Muscle of leg (tissue), 11 donors: Measurements from ENCODE around the gene WNT5B. TPM values are rescaled to one million over a fixed set of nuclear protein-coding genes. Genes with fewer than 3 reads are reported as not detected.

ENCODE experiments used
- DNase-seq: peaks from one replicate; pipeline ENCODE4 v3.0.0; 2013
- H3K27ac ChIP-seq: one replicate; pipeline ENCODE4 v1.5.1; 2013; ENCODE audit warnings: mild to moderate bottlenecking, low read length, control low read depth
- H3K27me3 ChIP-seq: one replicate; pipeline ENCODE4 v1.6.1; 2013; ENCODE audit warnings: low read length; ENCODE audit not compliant: control insufficient read depth, insufficient read depth
- H3K36me3 ChIP-seq: one replicate; pipeline ENCODE4 v1.6.1; 2013; ENCODE audit warnings: low read length; ENCODE audit not compliant: control insufficient read depth, insufficient read depth
- H3K4me1 ChIP-seq: one replicate; pipeline ENCODE4 v1.6.1; 2013; ENCODE audit warnings: low read length; ENCODE audit not compliant: control insufficient read depth, insufficient read depth
- H3K4me3 ChIP-seq: one replicate; pipeline ENCODE4 v1.5.1; 2013; ENCODE audit warnings: low read length, control low read depth
- H3K9me3 ChIP-seq: replicated peaks from 2 replicates; pipeline ENCODE4 v1.6.1; 2013; ENCODE audit warnings: low read depth, low read length; ENCODE audit not compliant: control insufficient read depth
- WGBS: methylation state at CpG from one replicate; pipeline ENCODE4 v1.1.5; 2013; ENCODE audit warnings: missing lambda C conversion rate; ENCODE audit not compliant: insufficient coverage; 5-methylcytosine and 5-hydroxymethylcytosine counted together
- polyA plus RNA-seq, 8 donors: library from polyadenylated mRNA; unstranded; fragments of 120-200 nt; gene quantifications; one replicate each; pipeline versions ENCODE4 v1.2.1 to v1.2.3, GENCODE V29; 2013; ENCODE audit warnings: inconsistent platforms in 1 of 8, low replicate concordance in 1 of 8; ENCODE audit not compliant: insufficient read length in 8 of 8, insufficient read depth in 1 of 8
- total RNA-seq: library from RNA; stranded (reverse); fragments of 120-200 nt; gene quantifications from one replicate; pipeline ENCODE4 v1.2.4, GENCODE V29; 2013

The WNT5B gene
- total and polyA plus RNA-seq, 9 donors = 22.2 to 38.8 (median 29.6) TPM

- WGBS = 100% methylated on average over 2 of the region's 3 CpGs
- Histone ChIP-seq H3K4me3 (no peak overlapping the region), H3K9me3 (no peaks in the 10 kb centered on the region), H3K27me3 (no peaks in the 10 kb centered on the region), H3K36me3 (peaks cover 10% of the 10 kb centered on the region), H3K27ac (no peak overlapping the region), H3K4me1 (peaks cover 27% of the 10 kb centered on the region)
- DNase-seq = no peak
These were observed 40.5 kb upstream of the WNT5B start for GRCh38 chr12:1588575-1588947.

DNA sequence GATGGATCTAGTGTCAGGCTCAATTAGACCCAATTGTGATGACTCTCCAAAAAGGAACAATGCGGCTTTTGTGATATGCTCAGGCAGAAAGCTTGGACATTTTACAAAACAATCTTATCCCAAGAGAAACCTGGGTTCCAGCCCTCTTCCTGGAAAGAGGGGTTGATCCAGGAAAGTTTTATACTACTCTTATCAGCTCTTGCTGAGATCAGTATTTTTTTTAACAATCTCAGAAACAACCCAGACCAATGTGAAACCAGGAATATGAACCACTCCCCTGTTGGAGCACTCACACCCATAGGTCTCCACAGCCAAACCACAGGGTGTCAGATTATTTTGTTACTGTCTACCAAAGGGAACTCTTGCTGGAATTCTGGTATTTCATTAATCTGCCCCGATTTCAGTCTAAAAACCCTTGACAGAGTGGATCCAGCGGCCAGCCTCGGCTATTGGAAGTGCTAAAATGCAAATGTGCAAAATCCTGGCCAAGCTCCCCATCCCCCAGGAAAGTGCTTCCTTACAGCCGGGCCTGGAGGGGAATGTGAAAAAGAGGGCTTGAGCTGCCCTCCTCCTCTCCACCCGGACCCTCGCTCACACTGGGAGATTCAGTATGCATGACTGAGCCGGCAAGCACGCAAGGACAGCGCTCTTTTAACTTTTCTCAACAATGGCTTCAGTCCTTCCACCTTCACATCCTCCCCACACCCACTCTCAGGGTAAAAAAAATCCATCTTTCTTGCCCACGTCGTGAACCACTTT is 38.6 kb upstream of the WNT5B start:
- Histone ChIP-seq H3K27ac (peak overlapping the region; percentile 71), H3K36me3 (peaks cover 8% of the 10 kb centered on the region), H3K4me1 (peaks cover 35% of the 10 kb centered on the region), H3K27me3 (no peaks in the 10 kb centered on the region), H3K9me3 (no peaks in the 10 kb centered on the region), H3K4me3 (peak overlapping the region; percentile 16)
- peak; percentile 69 for DNase-seq
- WGBS = 19% methylated on average over 10 of the region's 12 CpGs

- 40% methylated on average over 1 of the region's 3 CpGs for WGBS
- H3K27ac ChIP-seq = peak overlapping the region; percentile 71
These were observed 38.0 kb upstream of the WNT5B start for GRCh38 chr12:1591034-1591433.

GRCh38 chr12:1591543-1591942 is 37.5 kb upstream of the WNT5B start:
- Histone ChIP-seq H3K4me1 (peaks cover 36% of the 10 kb centered on the region), H3K27me3 (no peaks in the 10 kb centered on the region), H3K27ac (no peak overlapping the region), H3K9me3 (no peaks in the 10 kb centered on the region), H3K36me3 (peaks cover 6% of the 10 kb centered on the region), H3K4me3 (peak overlapping the region; percentile 9)
- no peak for DNase-seq
- no CpG with 5 or more reads among the region's 4 CpGs for WGBS

More at GRCh38 chr12:1591034-1591433, 38.0 kb upstream of the WNT5B start:
- Histone ChIP-seq H3K4me3 (no peak overlapping the region), H3K27me3 (no peaks in the 10 kb centered on the region), H3K4me1 (peaks cover 36% of the 10 kb centered on the region), H3K36me3 (peaks cover 8% of the 10 kb centered on the region), H3K9me3 (no peaks in the 10 kb centered on the region)
- DNase-seq = peak; percentile 65

DNA sequence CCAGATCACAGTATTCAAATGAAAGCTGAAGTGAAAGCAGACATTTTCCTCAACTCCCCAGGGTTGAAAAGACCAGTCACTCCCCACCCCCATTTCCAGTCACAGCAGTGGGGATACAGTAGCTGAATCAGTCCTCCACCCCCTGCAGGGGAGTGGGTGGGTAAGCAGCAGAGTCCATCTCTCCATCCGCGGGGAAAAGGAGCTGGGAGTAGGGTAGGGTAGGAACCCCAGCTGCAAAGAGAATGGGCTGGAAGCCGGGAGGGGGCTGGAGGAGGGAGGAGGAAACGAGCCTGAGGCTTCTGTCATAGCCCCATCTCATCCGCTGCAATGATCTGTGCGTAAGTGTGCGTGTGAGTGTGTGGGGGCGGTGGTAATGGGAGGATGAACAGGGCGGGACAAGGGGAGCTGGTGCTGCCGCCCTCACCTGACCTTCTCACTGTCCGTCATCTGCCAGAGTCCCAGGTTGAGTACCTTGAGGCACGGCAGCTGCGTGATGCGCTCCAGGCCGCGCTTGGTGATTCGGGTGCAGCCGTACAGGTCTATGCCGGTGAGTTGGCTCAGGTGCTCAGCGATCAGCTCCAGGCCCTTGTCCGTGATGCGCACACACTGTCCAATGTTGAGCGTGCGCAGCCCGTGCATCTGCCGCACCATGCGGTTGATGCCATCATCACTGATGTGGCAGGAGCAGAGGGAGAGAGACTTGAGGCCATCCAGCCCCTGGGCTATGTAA is 36.4 kb upstream of the WNT5B start:
- Histone ChIP-seq H3K4me3 (peak overlapping the region; percentile 71), H3K27me3 (no peaks in the 10 kb centered on the region), H3K27ac (peak overlapping the region; percentile 79), H3K36me3 (peaks cover 4% of the 10 kb centered on the region), H3K4me1 (peaks cover 36% of the 10 kb centered on the region), H3K9me3 (no peaks in the 10 kb centered on the region)
- DNase-seq = peak; percentile 74
- 27% methylated on average over 23 of the region's 27 CpGs for WGBS

DNA sequence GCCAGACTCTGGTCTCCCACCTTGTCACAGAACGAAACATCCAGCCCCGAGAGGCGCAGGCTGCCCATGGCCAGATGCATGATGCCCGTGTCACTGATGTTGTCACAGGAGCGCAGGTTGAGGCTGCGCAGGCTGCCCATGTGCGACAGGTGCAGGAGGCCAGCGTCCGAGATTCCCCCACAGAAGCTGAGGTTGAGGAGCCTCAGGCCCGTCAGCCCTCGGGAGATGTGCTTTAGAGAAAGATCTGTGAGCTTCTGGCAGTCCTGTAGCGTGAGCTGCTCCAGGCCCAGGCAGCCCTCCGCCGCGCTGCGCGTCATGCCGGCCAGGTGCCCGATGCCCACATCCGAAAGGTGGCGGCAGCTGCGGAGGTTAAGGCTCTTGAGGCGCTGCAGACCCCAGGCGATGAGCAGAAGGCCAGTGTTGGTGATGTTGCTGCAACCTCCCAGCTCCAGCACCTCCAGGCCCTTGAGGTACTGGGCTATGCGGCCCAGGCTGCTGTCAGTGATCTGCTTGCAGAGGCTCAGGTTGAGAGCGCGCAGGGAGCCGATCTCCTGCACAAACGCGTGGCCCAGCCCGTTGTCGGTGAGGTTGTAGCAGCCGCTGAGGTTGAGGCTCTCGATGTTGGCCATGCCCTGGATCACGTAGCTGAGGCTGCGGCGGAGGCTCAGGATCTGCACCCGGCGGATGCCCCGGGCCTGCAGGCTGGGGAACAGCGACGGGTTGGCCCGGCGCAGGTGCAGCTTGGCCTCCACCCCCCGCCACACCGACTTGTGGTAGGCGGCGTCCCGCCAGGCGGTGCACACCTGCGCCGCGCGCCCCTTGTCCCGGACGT is 35.6 kb upstream of the WNT5B start:
- Histone ChIP-seq H3K4me3 (peak overlapping the region; percentile 71), H3K36me3 (peaks cover 4% of the 10 kb centered on the region), H3K9me3 (no peaks in the 10 kb centered on the region), H3K27me3 (no peaks in the 10 kb centered on the region), H3K4me1 (peaks cover 36% of the 10 kb centered on the region), H3K27ac (peak overlapping the region; percentile 79)
- 8% methylated on average over 52 of the region's 56 CpGs for whole genome bisulfite sequencing
- DNase-seq = peak; percentile 46

GRCh38 chr12:1594006-1594260 is 35.1 kb upstream of the WNT5B start:
- H3K27me3 ChIP-seq = no peaks in the 10 kb centered on the region
- under 1% methylated on average over 34 of the region's 34 CpGs for WGBS
- H3K4me3 ChIP-seq = peak overlapping the region; percentile 71
- peaks cover 36% of the 10 kb centered on the region for H3K4me1 ChIP-seq
- H3K27ac ChIP-seq = peak overlapping the region; percentile 79
- H3K36me3 ChIP-seq = peaks cover 4% of the 10 kb centered on the region
- no peak for DNase-seq
- H3K9me3 ChIP-seq = no peaks in the 10 kb centered on the region

DNA sequence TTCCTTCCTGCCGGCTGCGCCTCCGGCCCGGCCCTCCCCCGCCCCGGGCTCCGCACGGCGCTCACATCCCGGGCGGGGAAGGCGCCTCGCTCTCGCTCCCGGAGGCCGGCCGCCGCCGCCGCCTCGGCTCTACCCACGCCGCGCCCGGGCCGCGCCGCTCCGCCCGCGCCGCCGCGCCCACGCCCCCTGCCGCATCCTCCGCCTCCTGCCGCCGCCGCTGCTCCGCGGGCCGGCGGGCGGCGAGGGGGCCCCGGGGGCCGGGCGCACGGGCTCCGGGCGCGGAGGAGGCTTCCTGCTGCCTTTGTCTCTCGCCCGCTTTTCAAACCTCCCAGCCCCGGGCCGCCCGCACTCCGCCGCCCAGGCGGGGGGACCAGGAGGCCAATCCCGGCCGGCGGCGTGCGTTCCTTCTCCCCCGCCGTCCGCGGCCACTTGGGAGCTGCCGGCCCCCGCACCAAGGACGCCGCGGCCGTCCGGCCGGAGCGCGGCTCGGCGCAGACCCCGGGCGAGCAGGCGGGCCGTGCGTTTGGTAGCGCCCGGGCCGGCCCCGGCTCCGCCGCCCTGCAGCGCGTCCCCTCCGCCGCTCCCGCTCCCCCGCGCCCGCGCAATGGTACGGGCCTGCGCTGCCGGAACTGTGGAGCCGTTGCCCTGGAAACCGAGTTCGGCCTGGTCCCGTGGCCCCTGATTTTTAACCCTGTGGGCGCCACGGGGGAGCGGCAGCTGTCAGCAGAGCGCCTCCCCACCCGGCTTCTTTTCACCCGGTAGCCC is 34.6 kb upstream of the WNT5B start, which contains the start of gene FBXL14:
Gene FBXL14 (minus strand): TSS at position 321 of the 765 bp plus-strand sequence. CDS start 515 bp downstream, outside the sequence.
- Histone ChIP-seq H3K36me3 (peaks cover 4% of the 10 kb centered on the region), H3K27me3 (no peaks in the 10 kb centered on the region), H3K27ac (peak within 1 kb of the TSS; percentile 97), H3K4me3 (peak within 1 kb of the TSS; percentile 79), H3K4me1 (peaks cover 36% of the 10 kb centered on the region), H3K9me3 (no peaks in the 10 kb centered on the region)
- peak; percentile 97 for DNase-seq
- 0% methylated on average over 106 of the region's 115 CpGs for WGBS

- Histone ChIP-seq H3K27me3 (no peaks in the 10 kb centered on the region), H3K36me3 (peaks cover 4% of the 10 kb centered on the region), H3K9me3 (no peaks in the 10 kb centered on the region), H3K27ac (peak overlapping the region; percentile 97), H3K4me1 (peaks cover 34% of the 10 kb centered on the region), H3K4me3 (peak overlapping the region; percentile 79)
- peak; percentile 74 for DNase-seq
- 2% methylated on average over 18 of the region's 19 CpGs for WGBS
These were observed 33.9 kb upstream of the WNT5B start for GRCh38 chr12:1595026-1595561.
